PC-9 (cell line): Measurements from ENCODE around the gene ADRB1. TPM values are rescaled to one million over a fixed set of nuclear protein-coding genes. Genes with fewer than 3 reads are reported as not detected.

ENCODE experiments used
- BruUV-seq: library from RNA; stranded (reverse); fragments of 400-500 nt; replicated peaks from 2 replicates; lab custom pipeline; 2021; lab: Mats Ljungman, UMichigan
- CTCF ChIA-PET: fragments of 300-600 bp; sonication (Branson Sonifier 250); formaldehyde crosslinking; loops from one replicate; lab custom pipeline; 2022; ENCODE audit warnings: antibody characterized with exemption; lab: Charles Lee
- POLR2A ChIA-PET: fragments of 300-600 bp; sonication (Branson Sonifier 250); formaldehyde crosslinking; loops from one replicate; lab custom pipeline; 2022; ENCODE audit warnings: antibody characterized with exemption; ENCODE audit not compliant: unreplicated experiment; lab: Charles Lee
- DNase-seq, 2 experiments: peaks; one replicate each; pipeline versions ENCODE4 v3.0.0 to v3.0.0-alpha.2; 2015 to 2022; ENCODE audit warnings: mixed read lengths in 1 of 2
- H2AFZ ChIP-seq: fragments of 200-600 bp; sonication (generic); 2 replicates; pipeline ENCODE4 v1.8.1; 2017; ENCODE audit warnings: antibody characterized with exemption
- H3F3A ChIP-seq: fragments of 200-600 bp; sonication (generic); 2 replicates; pipeline ENCODE4 v1.8.1; 2017; ENCODE audit warnings: antibody characterized with exemption, mild to moderate bottlenecking, low read depth; ENCODE audit not compliant: insufficient read depth
- H3K27ac ChIP-seq: fragments of 200-600 bp; sonication (generic); 2 replicates; pipeline ENCODE4 v1.6.1; 2016; ENCODE audit warnings: mixed run types
- H3K27me3 ChIP-seq: fragments of 200-600 bp; sonication (generic); 2 replicates; pipeline ENCODE4 v1.6.1; 2016; ENCODE audit warnings: low read depth, mixed run types; ENCODE audit not compliant: insufficient read depth
- H3K36me3 ChIP-seq: fragments of 200-600 bp; sonication (generic); 2 replicates; pipeline ENCODE4 v1.6.1; 2016; ENCODE audit warnings: low read depth, mixed run types
- H3K4me1 ChIP-seq: fragments of 200-600 bp; sonication (generic); replicated peaks from 2 replicates; pipeline ENCODE4 v1.6.1; 2016; ENCODE audit warnings: mixed run types; ENCODE audit not compliant: insufficient read depth
- H3K4me2 ChIP-seq: fragments of 200-600 bp; sonication (generic); 2 replicates; pipeline ENCODE4 v1.6.1; 2017; ENCODE audit warnings: mixed run types
- H3K4me3 ChIP-seq: fragments of 200-600 bp; sonication (generic); 2 replicates; pipeline ENCODE4 v1.6.1; 2016; ENCODE audit warnings: mixed run types
- H3K79me2 ChIP-seq: fragments of 200-600 bp; sonication (generic); 2 replicates; pipeline ENCODE4 v1.6.1; 2017; ENCODE audit warnings: low read depth, mixed run types
- H3K9me2 ChIP-seq: fragments of 200-600 bp; sonication (generic); 2 replicates; pipeline ENCODE4 v1.8.1; 2017; ENCODE audit warnings: mild to moderate bottlenecking; ENCODE audit not compliant: insufficient read depth
- H3K9me3 ChIP-seq: fragments of 200-600 bp; sonication (generic); 2 replicates; pipeline ENCODE4 v1.8.1; 2016; ENCODE audit warnings: low read depth; ENCODE audit not compliant: insufficient read depth
- H4K20me1 ChIP-seq: fragments of 200-600 bp; sonication (generic); 2 replicates; pipeline ENCODE4 v1.8.1; 2017; ENCODE audit not compliant: insufficient read depth
- EZH2 ChIP-seq: fragments of 200-600 bp; sonication (generic); IDR thresholded peaks from 2 replicates; pipeline ENCODE4 v1.8.0; 2017; ENCODE audit warnings: antibody characterized with exemption, low read depth
- intact Hi-C: fragments of 100-400 bp; cut with micrococcal nuclease; formaldehyde crosslinking; loops from one replicate; pipeline ENCODE4 v1.10.0; 2022; ENCODE audit not compliant: unreplicated experiment
- total RNA-seq: library from RNA; stranded (reverse); gene quantifications from 2 replicates; pipeline ENCODE4 v1.2.3, GENCODE V29; 2021
- TF ChIP-seq, protein P1 (sequence below): fragments of 200-600 bp; sonication (generic); conservative IDR thresholded peaks from 2 replicates; pipeline ENCODE4 v1.6.1; 2017; ENCODE audit warnings: mixed run types, antibody characterized with exemption, mild to moderate bottlenecking, moderate library complexity

ADRB1 gene
- total RNA-seq, 1 experiment from 2014 or later, result 0.48 TPM

DNA sequence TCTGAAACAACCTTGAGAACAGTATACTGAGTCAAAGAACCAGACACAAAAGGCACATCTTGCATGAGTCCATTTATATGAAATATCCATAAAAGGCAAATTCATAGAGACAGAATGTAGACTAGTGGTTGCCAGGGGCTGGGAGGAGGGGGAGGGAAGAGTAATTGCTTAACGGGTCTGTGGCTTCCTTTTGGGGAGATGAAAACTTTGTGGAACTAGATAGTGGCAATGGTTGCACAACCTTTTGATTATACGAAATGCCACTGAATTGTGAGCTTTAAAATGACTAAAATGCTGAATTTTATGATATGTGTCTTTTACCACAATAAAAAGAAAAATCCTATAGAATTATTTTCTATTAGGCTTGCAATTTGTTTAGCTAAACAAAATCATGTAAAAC lies 16.8 kb downstream of the ADRB1 start:
- no peak for DNase-seq
- Histone ChIP-seq H3K4me2 (no peak overlapping the region), H3K27ac (no peak overlapping the region), H2AFZ (no peak overlapping the region), H3K79me2 (no peaks in the 10 kb centered on the region), H3K4me3 (no peak overlapping the region), H4K20me1 (no peaks in the 10 kb centered on the region), H3K4me1 (no peaks in the 10 kb centered on the region), H3F3A (no peaks in the 10 kb centered on the region), H3K9me3 (no peaks in the 10 kb centered on the region), H3K27me3 (no peaks in the 10 kb centered on the region), H3K9me2 (no peaks in the 10 kb centered on the region), H3K36me3 (no peaks in the 10 kb centered on the region)
- intact Hi-C loops, result no loop called here
- no TSS peak for BruUV-seq
- ChIA-PET POLR2A (interaction anchor here (0.6 kb wide), 1 partner anchor 112 kb away, joined by 3 read pairs; no protein-coding TSS in a partner anchor), CTCF (no interaction called here)
- TF ChIP-seq, protein P1, sequence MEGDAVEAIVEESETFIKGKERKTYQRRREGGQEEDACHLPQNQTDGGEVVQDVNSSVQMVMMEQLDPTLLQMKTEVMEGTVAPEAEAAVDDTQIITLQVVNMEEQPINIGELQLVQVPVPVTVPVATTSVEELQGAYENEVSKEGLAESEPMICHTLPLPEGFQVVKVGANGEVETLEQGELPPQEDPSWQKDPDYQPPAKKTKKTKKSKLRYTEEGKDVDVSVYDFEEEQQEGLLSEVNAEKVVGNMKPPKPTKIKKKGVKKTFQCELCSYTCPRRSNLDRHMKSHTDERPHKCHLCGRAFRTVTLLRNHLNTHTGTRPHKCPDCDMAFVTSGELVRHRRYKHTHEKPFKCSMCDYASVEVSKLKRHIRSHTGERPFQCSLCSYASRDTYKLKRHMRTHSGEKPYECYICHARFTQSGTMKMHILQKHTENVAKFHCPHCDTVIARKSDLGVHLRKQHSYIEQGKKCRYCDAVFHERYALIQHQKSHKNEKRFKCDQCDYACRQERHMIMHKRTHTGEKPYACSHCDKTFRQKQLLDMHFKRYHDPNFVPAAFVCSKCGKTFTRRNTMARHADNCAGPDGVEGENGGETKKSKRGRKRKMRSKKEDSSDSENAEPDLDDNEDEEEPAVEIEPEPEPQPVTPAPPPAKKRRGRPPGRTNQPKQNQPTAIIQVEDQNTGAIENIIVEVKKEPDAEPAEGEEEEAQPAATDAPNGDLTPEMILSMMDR, result no peak
- TF ChIP-seq EZH2, result no peak

DNA sequence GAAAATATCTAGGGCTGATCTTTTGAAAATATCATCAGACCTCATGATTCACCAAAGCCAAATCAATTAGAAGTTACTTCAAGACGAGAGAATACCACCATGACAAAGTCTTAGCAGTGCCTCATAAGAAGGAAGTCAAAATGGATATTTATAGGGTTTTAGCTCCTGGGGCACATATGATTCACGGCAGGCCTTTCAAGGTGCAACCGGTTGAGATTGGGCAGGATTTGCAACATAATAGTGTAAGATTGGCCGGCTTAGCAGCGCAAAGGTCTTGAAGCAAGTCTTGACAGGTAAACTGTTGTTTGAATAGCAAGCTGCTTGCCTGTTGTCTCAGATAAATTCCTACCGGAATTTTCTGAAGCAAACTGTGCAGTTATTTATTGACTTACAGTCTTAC lies 17.5 kb downstream of the ADRB1 start:
- H3K4me3 ChIP-seq, result no peak overlapping the region

DNA sequence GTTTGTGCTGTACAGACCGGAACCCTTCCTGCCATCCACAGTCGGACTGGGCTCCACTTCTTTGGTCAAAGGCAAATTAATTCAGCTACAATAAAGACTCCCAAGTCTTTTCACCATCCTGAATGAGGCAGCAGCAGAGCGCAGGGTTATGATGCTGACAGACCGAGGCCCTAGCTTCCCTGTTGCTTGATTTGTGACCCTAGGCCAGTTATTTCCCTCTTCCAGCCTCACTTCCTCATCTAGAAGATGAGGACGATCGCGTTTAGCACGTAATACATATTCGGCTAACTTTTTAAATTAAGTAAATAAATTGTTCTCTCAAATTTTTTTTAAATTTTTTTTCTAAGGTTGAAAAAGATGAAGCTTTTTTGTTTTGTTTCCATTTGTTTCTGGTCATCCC lies 18.1 kb downstream of the ADRB1 start:
- no peak overlapping the region for H3K27ac ChIP-seq
- no peaks in the 10 kb centered on the region for H3K79me2 ChIP-seq
- H3K9me3 ChIP-seq, result no peaks in the 10 kb centered on the region
- intact Hi-C loops, result no loop called here
- no peak for TF ChIP-seq EZH2
- TF ChIP-seq, protein P1, result no peak
- H3K4me1 ChIP-seq, result no peaks in the 10 kb centered on the region
- no peaks in the 10 kb centered on the region for H3F3A ChIP-seq
- no peak overlapping the region for H2AFZ ChIP-seq
- ChIA-PET POLR2A (no interaction called here), CTCF (no interaction called here)
- no peak overlapping the region for H3K4me3 ChIP-seq
- no peaks in the 10 kb centered on the region for H3K9me2 ChIP-seq
- H3K36me3 ChIP-seq, result no peaks in the 10 kb centered on the region
- no peaks in the 10 kb centered on the region for H3K27me3 ChIP-seq
- H4K20me1 ChIP-seq, result no peaks in the 10 kb centered on the region
- BruUV-seq, result no TSS peak
- H3K4me2 ChIP-seq, result no peak overlapping the region
- DNase-seq, result no peak

More for the DNA sequence above, 17.5 kb downstream of the ADRB1 start:
- H3F3A ChIP-seq, result no peaks in the 10 kb centered on the region
- no peak overlapping the region for H3K27ac ChIP-seq
- DNase-seq, result no peak
- no peak for TF ChIP-seq EZH2
- TF ChIP-seq, protein P1, result no peak
- no peak overlapping the region for H2AFZ ChIP-seq
- H4K20me1 ChIP-seq, result no peaks in the 10 kb centered on the region
- no peak overlapping the region for H3K4me2 ChIP-seq
- no peaks in the 10 kb centered on the region for H3K36me3 ChIP-seq
- H3K9me3 ChIP-seq, result no peaks in the 10 kb centered on the region
- ChIA-PET POLR2A (interaction anchor here (0.6 kb wide), 1 partner anchor 113 kb away, joined by 3 read pairs; no protein-coding TSS in a partner anchor), CTCF (no interaction called here)
- no peaks in the 10 kb centered on the region for H3K79me2 ChIP-seq
- no peaks in the 10 kb centered on the region for H3K9me2 ChIP-seq
- no TSS peak for BruUV-seq
- H3K27me3 ChIP-seq, result no peaks in the 10 kb centered on the region
- intact Hi-C loops, result no loop called here
- H3K4me1 ChIP-seq, result no peaks in the 10 kb centered on the region
